Cardiac muscle cell (in vitro differentiated cells and primary cell): Measurements from ENCODE around the gene RASA4B. TPM values are rescaled to one million over a fixed set of nuclear protein-coding genes. Genes with fewer than 3 reads are reported as not detected.

Experiments
- polyA plus RNA-seq: library from polyadenylated mRNA; unstranded; fragments of >200 nt; fragmentation: Nextera tagmentation; extraction: Ambion mirVana; gene quantifications from 2 replicates; pipeline ENCODE4 v1.2.1, GENCODE V29; 2016
- total RNA-seq: library from RNA; depleted of rRNA; stranded (reverse); fragments of >200 nt; gene quantifications from 2 replicates; pipeline ENCODE4 v1.2.3, GENCODE V29; 2016

RASA4B gene
- total and polyA plus RNA-seq, 2 experiments from 2014 or later: 8.5 to 15.1 TPM

Other genes with a start within 250 kb of the RASA4B start
- gene SH2B2, start 230.9 kb downstream of the RASA4B start, total RNA-seq: 12.7 and 17.4 TPM in 2 replicates
- gene SH2B2, start 230.9 kb downstream of the RASA4B start, polyA plus RNA-seq: 10.2 and 13.1 TPM in 2 replicates
- 0.18 TPM in 1 of 2 replicates, not detected in the other for gene SPDYE6, start 161.3 kb downstream of the RASA4B start, total RNA-seq
- 2.2 and 2.4 TPM in 2 replicates for gene SPDYE6, start 161.3 kb downstream of the RASA4B start, polyA plus RNA-seq
- 46.9 and 60.1 TPM in 2 replicates for gene PRKRIP1, start 121.4 kb downstream of the RASA4B start, total RNA-seq
- gene PRKRIP1, start 121.4 kb downstream of the RASA4B start, polyA plus RNA-seq: 60.0 and 76.3 TPM in 2 replicates
- 20.4 and 31.0 TPM in 2 replicates for gene ORAI2, start 84.2 kb downstream of the RASA4B start, total RNA-seq
- gene ORAI2, start 84.2 kb downstream of the RASA4B start, polyA plus RNA-seq: 23.0 and 25.5 TPM in 2 replicates
- gene ALKBH4, start 52.9 kb downstream of the RASA4B start, total RNA-seq: 31.8 and 82.4 TPM in 2 replicates
- gene ALKBH4, start 52.9 kb downstream of the RASA4B start, polyA plus RNA-seq: 26.7 and 31.7 TPM in 2 replicates
- gene LRWD1, start 52.8 kb downstream of the RASA4B start, total RNA-seq: 34.9 and 46.0 TPM in 2 replicates
- 26.8 and 27.6 TPM in 2 replicates for gene LRWD1, start 52.8 kb downstream of the RASA4B start, polyA plus RNA-seq
- 31.8 and 65.3 TPM in 2 replicates for gene POLR2J, start 38.9 kb downstream of the RASA4B start, total RNA-seq
- 92.3 and 121 TPM in 2 replicates for gene POLR2J, start 38.9 kb downstream of the RASA4B start, polyA plus RNA-seq
- gene UPK3BL2, start 25.9 kb upstream of the RASA4B start, total RNA-seq: 10.0 and 23.9 TPM in 2 replicates
- gene UPK3BL2, start 25.9 kb upstream of the RASA4B start, polyA plus RNA-seq: 29.7 and 31.2 TPM in 2 replicates
- gene SPDYE2, start 33.4 kb upstream of the RASA4B start, total RNA-seq: not detected in 2 replicates
- gene SPDYE2, start 33.4 kb upstream of the RASA4B start, polyA plus RNA-seq: 8.5 and 12.5 TPM in 2 replicates
- 21.5 and 50.3 TPM in 2 replicates for gene POLR2J3, start 54.8 kb upstream of the RASA4B start, total RNA-seq
- gene POLR2J3, start 54.8 kb upstream of the RASA4B start, polyA plus RNA-seq: 152 and 153 TPM in 2 replicates
- gene RASA4, start 99.0 kb upstream of the RASA4B start, total RNA-seq: 11.7 and 37.1 TPM in 2 replicates
- gene RASA4, start 99.0 kb upstream of the RASA4B start, polyA plus RNA-seq: 15.1 and 53.1 TPM in 2 replicates
- 59.0 and 72.5 TPM in 2 replicates for gene UPK3BL1, start 125.0 kb upstream of the RASA4B start, total RNA-seq
- 59.4 and 60.5 TPM in 2 replicates for gene UPK3BL1, start 125.0 kb upstream of the RASA4B start, polyA plus RNA-seq
- gene SPDYE2B, start 132.5 kb upstream of the RASA4B start, total RNA-seq: not detected in 2 replicates
- gene SPDYE2B, start 132.5 kb upstream of the RASA4B start, polyA plus RNA-seq: 0.43 and 0.72 TPM in 2 replicates
- 2.4 and 5.0 TPM in 2 replicates for gene POLR2J2, start 153.9 kb upstream of the RASA4B start, total RNA-seq
- gene POLR2J2, start 153.9 kb upstream of the RASA4B start, polyA plus RNA-seq: 27.7 and 32.6 TPM in 2 replicates
- 14.9 and 32.4 TPM in 2 replicates for gene FAM185A, start 231.2 kb upstream of the RASA4B start, total RNA-seq
- gene FAM185A, start 231.2 kb upstream of the RASA4B start, polyA plus RNA-seq: 10.5 and 12.1 TPM in 2 replicates